Gastrocnemius medialis (tissue), 4 donors: Measurements from ENCODE around the gene ADH1C. TPM values are rescaled to one million over a fixed set of nuclear protein-coding genes. Genes with fewer than 3 reads are reported as not detected.

ENCODE experiments used
- ATAC-seq, 2 donors: fragments of 150-250 bp; one replicate each; pipeline ENCODE4 v1.9.1; 2016
- DNase-seq, 2 donors: peaks; one replicate each; pipeline ENCODE4 v3.0.0-alpha.2; 2019
- H3K27ac ChIP-seq, 4 donors: fragments of 200-600 bp; sonication (generic); 1 replicate in 1 of 4; 2 replicates in 3 of 4; pipeline ENCODE4 v1.5.1; 2016 to 2018; ENCODE audit warnings: mild to moderate bottlenecking in 2 of 4, moderate library complexity in 1 of 4
- H3K27me3 ChIP-seq, 3 donors: fragments of 200-600 bp; sonication (generic) in 2 of 3; 1 replicate in 1 of 3; 2 replicates in 2 of 3; pipeline versions ENCODE4 v1.5.1 to v1.6.0; 2016 to 2019; ENCODE audit warnings: mild to moderate bottlenecking in 1 of 3, moderate library complexity in 1 of 3
- H3K36me3 ChIP-seq, 2 donors: fragments of 200-600 bp; sonication (generic) in 1 of 2; one replicate each; pipeline ENCODE4 v1.5.1; 2017 to 2018
- H3K4me1 ChIP-seq, 2 donors: fragments of 200-600 bp; sonication (generic) in 1 of 2; one replicate each; pipeline ENCODE4 v1.5.1; 2016 to 2017; ENCODE audit warnings: mild to moderate bottlenecking in 2 of 2
- H3K4me3 ChIP-seq, 4 donors: fragments of 200-600 bp; sonication (generic) in 3 of 4; 1 replicate in 1 of 4; 2 replicates in 3 of 4; pipeline ENCODE4 v1.5.1; 2016 to 2019; ENCODE audit warnings: mild to moderate bottlenecking in 2 of 4
- H3K9me3 ChIP-seq, 3 donors: fragments of 200-600 bp; sonication (generic) in 2 of 3; 1 replicate in 1 of 3; 2 replicates in 2 of 3; pipeline ENCODE4 v1.5.1; 2016 to 2019
- CTCF ChIP-seq, 5 experiments: fragments of 450-650 bp in 3 of 5; fragments of 200-600 bp in 2 of 5; sonication (generic) in 2 of 5; IDR thresholded peaks in 4 of 5; conservative IDR thresholded peaks in 1 of 5; 1 replicate in 4 of 5; 2 replicates in 1 of 5; pipeline ENCODE4 v1.5.1; 2016 to 2019; ENCODE audit warnings: antibody characterized with exemption in 5 of 5, mild to moderate bottlenecking in 3 of 5, moderate library complexity in 3 of 5
- POLR2A ChIP-seq, 2 donors: fragments of 450-650 bp; IDR thresholded peaks; one replicate each; pipeline ENCODE4 v1.6.1; 2017; ENCODE audit warnings: antibody characterized with exemption in 2 of 2, mild to moderate bottlenecking in 2 of 2, moderate library complexity in 2 of 2
- in situ Hi-C, 4 donors: fragments of 200-750 bp; cut with MboI; loops; one replicate each; pipeline versions ENCODE4 v1.15.0 to v1.8.0; 2017; ENCODE audit warnings: low sequenced_read_pairs in 4 of 4
- intact Hi-C: fragments of 100-400 bp; cut with DNase I; formaldehyde crosslinking; loops from one replicate; pipeline ENCODE4 v1.15.1; 2023; ENCODE audit warnings: low total_unique reads
- total RNA-seq, 4 donors: library from RNA; depleted of rRNA; stranded (reverse); fragments of >200 nt; gene quantifications; one replicate each; pipeline versions ENCODE4 v1.1.0 to v1.2.3, GENCODE V29; 2016

The ADH1C gene
- total RNA-seq, 4 donors from 2014 or later = 16.1 to 30.6 (median 26.6) TPM

DNA sequence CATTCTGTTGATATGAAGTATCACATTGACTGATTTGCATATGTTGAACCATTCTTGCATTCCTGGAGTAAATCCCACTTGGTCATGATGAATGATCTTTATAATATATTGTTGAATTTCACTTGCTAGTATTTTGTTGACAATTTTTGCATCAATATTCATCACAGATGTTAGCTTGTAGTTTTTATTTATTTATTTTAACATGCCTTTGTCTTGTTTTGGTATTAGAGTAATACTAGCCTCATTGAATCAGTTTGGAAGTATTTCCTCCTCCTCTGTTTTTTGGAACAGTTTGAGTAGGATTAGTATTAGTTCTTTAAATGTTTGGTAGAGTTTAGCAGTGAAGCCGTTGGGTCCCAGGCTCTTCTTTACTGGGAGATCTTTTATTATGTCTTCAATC lies 13.9 kb upstream of the ADH1C start:
- no peak for DNase-seq
- intact Hi-C loops = no loop called here
- H3K27me3 ChIP-seq = no peaks in the 10 kb centered on the region
- TF ChIP-seq CTCF (IDR thresholded peaks at IDR 0.05 in 4 of 5, conservative IDR thresholded peaks at IDR 0.05 in 1 of 5) = no peak
- no peak for TF ChIP-seq POLR2A (IDR thresholded peaks at IDR 0.05)
- ATAC-seq = no peak
- no peak overlapping the region for H3K27ac ChIP-seq
- in situ Hi-C loops = no loop called here
- H3K4me3 ChIP-seq = no peak overlapping the region
- H3K9me3 ChIP-seq = no peaks in the 10 kb centered on the region
- H3K36me3 ChIP-seq = no peaks in the 10 kb centered on the region
- peaks cover 15 to 20% of the 10 kb centered on the region in 2 donors for H3K4me1 ChIP-seq

DNA sequence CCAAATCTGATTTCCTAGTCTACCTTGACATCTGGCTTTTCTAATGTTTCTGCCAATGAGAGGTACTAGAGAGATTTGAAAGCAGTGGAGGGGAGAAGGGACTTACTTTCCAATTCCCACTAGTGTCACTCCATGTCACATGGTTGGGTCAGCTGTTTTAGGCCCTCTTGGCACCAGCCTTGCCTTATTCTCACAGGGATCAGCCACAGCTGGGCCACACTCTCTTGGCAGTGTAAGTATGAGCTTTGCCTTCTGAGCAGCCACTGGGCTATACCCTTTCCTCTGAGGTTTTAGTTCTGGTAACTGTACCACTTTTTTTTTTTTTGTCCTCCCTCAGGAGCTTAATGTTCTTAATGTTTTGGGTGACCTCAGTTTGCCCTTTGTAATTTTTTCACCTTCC lies 10.2 kb upstream of the ADH1C start:
- in situ Hi-C loops (no loop called here), intact Hi-C loops (no loop called here)
- peak; percentile 30 to 35 for ATAC-seq
- H3K9me3 ChIP-seq = no peaks in the 10 kb centered on the region
- peak in 1 of 2 donors; percentile 54 for DNase-seq
- H3K27ac ChIP-seq = peak overlapping the region; percentile 17 to 62 (median 54)
- H3K27me3 ChIP-seq = no peaks in the 10 kb centered on the region
- TF ChIP-seq CTCF (IDR thresholded peaks at IDR 0.05 in 4 of 5, conservative IDR thresholded peaks at IDR 0.05 in 1 of 5) (no peak), POLR2A (IDR thresholded peaks at IDR 0.05) (no peak)
- peaks cover under 1 to 9% of the 10 kb centered on the region in 2 donors for H3K4me1 ChIP-seq
- H3K4me3 ChIP-seq = no peak overlapping the region
- no peaks in the 10 kb centered on the region for H3K36me3 ChIP-seq

DNA sequence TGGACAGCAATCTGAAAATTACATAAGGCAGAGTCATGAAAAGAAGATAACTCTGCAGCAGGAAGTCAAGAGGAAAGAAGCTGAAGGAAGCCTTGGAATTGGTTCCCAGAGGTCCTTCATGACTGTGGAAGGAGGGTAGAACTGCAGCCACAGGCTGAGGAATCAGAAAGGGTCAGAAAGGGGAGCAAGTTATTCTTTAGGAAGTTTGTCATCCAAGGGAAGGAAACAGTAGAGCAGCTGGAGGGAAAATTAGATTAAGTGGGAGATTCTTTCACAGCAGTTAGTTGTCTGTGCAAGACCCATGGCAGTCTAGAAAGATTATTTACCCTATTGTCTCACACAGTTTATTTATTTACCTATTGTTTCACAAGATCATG lies 9.3 kb upstream of the ADH1C start:
- no peak for ATAC-seq

DNA sequence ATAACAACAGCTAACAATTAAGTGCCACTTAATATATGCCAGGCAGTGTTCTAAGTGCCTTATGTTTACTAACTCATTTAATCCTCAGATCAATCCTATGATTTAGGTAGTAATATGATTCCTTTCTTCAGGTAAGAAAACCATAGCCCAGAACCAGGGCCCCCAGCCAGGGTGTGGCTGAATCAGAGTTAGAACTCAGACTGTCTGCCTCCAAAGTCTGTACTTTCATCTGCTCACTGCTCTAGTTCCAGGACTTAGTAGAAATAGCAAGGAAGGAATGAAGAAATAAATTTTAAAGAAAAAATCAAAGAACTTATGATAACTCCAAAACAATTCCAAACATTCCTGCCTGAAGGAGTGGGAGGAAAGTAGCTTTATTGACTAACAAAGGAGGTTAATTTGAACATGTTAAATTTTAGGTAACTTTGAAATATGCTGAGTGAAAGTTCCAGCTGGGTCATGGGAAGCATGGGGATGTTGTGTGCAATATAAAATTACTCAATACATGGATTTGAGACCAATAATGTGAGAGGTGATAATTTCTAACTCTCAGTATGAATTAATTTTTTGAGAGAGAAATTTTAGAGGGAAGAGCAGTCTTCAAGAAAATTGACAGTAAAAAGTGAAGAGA lies 8.8 kb upstream of the ADH1C start:
- H3K4me1 ChIP-seq = peaks cover 0 to 8% of the 10 kb centered on the region in 2 donors
- in situ Hi-C loops = no loop called here
- H3K36me3 ChIP-seq = no peaks in the 10 kb centered on the region
- H3K27ac ChIP-seq = peak overlapping the region; percentile 18 to 62 (median 54)
- no peaks in the 10 kb centered on the region for H3K27me3 ChIP-seq
- no peak overlapping the region for H3K4me3 ChIP-seq
- no peaks in the 10 kb centered on the region for H3K9me3 ChIP-seq
- peak; percentile 45 to 48 for ATAC-seq
- intact Hi-C loops = no loop called here
- TF ChIP-seq POLR2A (IDR thresholded peaks at IDR 0.05) (no peak), CTCF (IDR thresholded peaks at IDR 0.05 in 4 of 5, conservative IDR thresholded peaks at IDR 0.05 in 1 of 5) (no peak)
- no peak for DNase-seq

More for the DNA sequence above, 9.3 kb upstream of the ADH1C start:
- Histone ChIP-seq H3K36me3 (no peaks in the 10 kb centered on the region), H3K9me3 (no peaks in the 10 kb centered on the region), H3K27ac (peak overlapping the region; percentile 17 to 62 (median 54)), H3K4me3 (no peak overlapping the region), H3K27me3 (no peaks in the 10 kb centered on the region), H3K4me1 (peaks cover 0 to 8% of the 10 kb centered on the region in 2 donors)
- no peak for DNase-seq
- intact Hi-C loops (no loop called here), in situ Hi-C loops (no loop called here)
- TF ChIP-seq CTCF (IDR thresholded peaks at IDR 0.05 in 4 of 5, conservative IDR thresholded peaks at IDR 0.05 in 1 of 5) (no peak), POLR2A (IDR thresholded peaks at IDR 0.05) (no peak)
